ENCODE data around the gene SDE2.
"Not testable (repeated sequence)": the region's sequence is repeated elsewhere in the genome, so short reads cannot be mapped to it uniquely, and the experiment has no call there.

DNA sequence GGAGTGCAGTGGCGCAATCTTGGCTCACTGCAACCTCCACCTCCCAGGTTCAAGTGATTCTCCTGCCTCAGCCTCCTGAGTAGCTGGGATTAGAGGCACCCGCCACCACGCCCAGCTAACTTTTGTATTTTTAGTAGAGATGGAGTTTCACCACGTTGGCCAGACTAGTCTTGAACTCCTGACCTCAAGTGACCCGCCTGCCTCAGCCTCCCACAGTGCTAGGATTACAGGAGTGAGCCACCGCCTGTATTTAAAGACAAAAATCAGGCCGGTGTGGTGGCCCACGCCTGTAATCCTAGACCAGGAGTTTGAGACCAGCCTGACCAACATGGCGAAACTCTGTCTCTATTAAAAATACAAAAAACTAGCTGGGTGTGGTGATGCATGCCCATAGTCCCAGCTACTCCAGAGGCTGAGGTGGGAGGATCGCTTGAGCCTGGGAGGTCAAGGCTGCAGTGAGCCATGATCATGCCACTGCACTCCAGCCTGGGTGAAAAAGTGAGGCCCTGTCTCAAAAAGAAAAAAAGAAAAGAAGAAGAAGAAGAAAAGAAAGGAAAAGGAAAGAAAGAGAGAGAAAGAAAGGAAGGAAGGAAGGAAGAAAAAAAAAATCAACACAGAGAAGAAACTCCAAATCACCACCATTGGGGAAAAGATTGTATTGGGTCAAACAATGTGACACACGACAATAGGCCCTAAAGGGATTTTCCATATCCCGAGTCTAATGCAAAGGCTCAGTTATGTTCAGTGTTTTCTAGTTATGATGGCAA lies 8.2 kb upstream of the SDE2 start:
- not testable (repeated sequence) for TF ChIP-seq POLR2A, POLR2AphosphoS5 (IDR thresholded peaks at IDR 0.05; ENCODE audit: low read depth, low read length)

Data from GM12892 (cell line).